Fibroblast of mammary gland (primary cell): ENCODE measurements around the gene ATP1B4.

Source experiments
- DNase-seq: peaks from one replicate; pipeline ENCODE4 v3.0.0-alpha.2; 2010; ENCODE audit warnings: low read depth
- H3K4me3 ChIP-seq: 2 replicates; pipeline ENCODE4 v1.5.1; 2011; ENCODE audit warnings: low read depth, mild to moderate bottlenecking, low read length, moderate library complexity; ENCODE audit not compliant: control insufficient read depth
- TF ChIP-seq, protein P1 (sequence below): conservative IDR thresholded peaks from 2 replicates; pipeline ENCODE4 v1.5.1; 2011; ENCODE audit warnings: low read depth, low read length, inconsistent platforms; ENCODE audit not compliant: control insufficient read depth, insufficient read depth

Gene ATP1B4

DNA sequence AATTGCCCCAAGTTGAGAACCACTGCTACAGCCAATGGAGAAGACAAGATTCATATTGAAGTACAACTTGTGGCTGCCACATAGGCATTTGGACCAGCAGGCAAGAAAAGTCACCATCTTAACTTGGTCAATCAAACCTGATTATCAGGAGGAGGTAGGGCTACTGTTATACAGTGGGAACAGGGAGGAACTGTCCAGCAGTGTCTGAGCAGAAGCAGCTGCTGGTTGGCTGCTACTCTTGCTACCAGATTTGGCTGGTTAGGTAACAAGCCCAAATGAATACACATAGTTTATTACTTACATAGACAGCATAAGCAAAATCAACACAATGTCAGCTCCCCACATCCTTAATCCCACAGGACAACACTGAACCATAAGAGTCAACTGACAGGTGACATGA, 39.4 kb downstream of the ATP1B4 start:
- no peak overlapping the region for H3K4me3 ChIP-seq
- no peak for DNase-seq
- TF ChIP-seq, protein P1, sequence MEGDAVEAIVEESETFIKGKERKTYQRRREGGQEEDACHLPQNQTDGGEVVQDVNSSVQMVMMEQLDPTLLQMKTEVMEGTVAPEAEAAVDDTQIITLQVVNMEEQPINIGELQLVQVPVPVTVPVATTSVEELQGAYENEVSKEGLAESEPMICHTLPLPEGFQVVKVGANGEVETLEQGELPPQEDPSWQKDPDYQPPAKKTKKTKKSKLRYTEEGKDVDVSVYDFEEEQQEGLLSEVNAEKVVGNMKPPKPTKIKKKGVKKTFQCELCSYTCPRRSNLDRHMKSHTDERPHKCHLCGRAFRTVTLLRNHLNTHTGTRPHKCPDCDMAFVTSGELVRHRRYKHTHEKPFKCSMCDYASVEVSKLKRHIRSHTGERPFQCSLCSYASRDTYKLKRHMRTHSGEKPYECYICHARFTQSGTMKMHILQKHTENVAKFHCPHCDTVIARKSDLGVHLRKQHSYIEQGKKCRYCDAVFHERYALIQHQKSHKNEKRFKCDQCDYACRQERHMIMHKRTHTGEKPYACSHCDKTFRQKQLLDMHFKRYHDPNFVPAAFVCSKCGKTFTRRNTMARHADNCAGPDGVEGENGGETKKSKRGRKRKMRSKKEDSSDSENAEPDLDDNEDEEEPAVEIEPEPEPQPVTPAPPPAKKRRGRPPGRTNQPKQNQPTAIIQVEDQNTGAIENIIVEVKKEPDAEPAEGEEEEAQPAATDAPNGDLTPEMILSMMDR: no peak

DNA sequence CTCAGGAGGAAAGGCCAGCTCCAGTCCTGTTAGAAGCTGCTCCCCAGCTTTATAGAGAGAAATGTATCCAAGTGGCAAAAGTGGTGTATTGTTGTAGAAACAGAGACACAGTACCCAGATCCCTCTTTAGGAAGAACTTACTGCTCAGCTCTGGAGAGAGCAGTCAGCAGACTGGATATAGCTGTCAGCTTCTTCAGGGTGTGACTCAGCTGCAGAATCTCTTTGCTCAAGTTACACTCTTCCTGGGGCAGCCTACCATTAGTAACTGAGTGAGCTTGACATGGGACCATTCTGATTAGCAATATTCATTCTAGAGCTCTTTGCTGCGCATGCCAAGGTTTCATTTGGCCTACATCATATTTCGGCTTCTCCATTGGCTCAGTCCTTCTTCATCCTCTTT, 40.5 kb downstream of the ATP1B4 start:
- H3K4me3 ChIP-seq: no peak overlapping the region
- TF ChIP-seq, protein P1: no peak
- DNase-seq: peak; percentile 5

DNA sequence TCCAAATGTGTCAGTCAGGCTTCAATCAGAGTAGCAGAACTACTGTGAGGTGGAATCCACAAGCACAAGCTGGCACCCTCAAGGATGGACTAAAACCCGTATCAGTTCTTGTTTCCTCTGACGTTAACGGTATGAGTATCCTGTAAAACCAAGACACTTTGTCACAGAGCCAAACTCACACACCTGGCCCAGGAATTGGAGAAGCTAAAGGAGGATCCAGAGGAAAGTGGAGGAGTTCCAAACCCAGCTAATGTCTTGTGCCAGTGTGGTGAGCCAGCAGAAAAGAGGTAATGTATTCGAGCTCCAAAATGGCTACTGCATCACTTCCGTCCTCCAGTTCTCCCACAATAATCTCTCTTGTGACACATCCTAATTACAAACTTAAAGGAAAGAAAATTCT, 44.7 kb downstream of the ATP1B4 start:
- no peak for DNase-seq
- H3K4me3 ChIP-seq: no peak overlapping the region
- TF ChIP-seq, protein P1: no peak

DNA sequence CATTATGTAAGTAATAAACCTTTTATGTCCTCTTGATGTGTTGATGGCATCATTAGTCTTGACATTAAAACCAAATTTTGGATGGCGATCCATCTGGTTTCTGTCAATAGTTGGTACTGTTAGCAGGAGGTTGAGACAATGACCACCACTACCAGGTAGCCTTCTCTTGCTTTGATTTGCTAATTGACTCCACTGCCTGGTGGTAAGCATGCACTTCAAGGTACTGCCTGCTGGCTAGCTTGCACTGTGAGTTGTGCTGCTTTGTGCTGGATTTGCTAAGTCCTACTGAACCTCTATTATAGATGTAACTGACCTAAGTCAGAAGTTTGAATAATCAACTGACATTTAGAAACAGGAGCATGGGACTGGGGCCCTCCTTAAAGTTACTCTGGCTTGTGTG, 46.3 kb downstream of the ATP1B4 start:
- no peak for DNase-seq
- TF ChIP-seq, protein P1: no peak

DNA sequence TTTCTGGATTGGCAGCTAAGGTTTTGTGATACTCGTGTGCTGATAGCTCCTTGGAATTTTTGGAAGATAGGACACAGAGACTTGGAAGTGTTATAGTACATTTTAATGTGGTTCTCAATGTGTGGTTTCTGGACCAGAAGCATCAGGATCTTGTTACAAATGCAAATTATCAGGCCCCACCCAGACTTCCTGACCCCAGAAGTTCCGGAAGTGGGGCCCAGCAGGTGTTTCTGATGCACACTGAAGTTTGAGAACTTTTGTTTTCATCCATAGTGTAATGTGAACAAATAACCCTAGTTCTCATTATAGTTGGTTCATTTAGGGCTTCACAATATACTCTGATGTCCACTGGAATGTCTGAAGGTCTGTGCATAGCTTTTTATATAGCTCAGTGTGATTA, 57.6 kb downstream of the ATP1B4 start:
- H3K4me3 ChIP-seq: no peak overlapping the region
- TF ChIP-seq, protein P1: no peak
- DNase-seq: no peak

More for the DNA sequence above, 46.3 kb downstream of the ATP1B4 start:
- H3K4me3 ChIP-seq: no peak overlapping the region

DNA sequence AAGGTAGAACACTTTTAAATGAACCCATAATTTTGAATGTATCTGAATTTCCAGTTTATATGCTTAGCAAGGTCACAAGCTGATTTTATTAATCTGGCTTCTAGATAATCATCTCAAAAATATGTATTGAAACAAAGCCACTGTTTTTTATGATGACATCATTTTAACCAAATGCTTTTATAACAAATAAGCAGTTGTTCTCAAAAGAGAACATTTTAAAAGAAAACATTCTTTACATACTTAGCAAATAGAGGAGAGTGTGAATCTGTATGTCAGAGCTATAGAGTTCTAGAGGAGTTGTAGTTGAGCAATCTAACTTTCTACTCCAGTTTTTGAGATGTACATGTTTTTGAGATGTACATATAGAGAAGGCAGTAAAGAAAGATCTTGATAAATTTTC, 64.7 kb downstream of the ATP1B4 start:
- peak; percentile 1 for DNase-seq
- H3K4me3 ChIP-seq: no peak overlapping the region
- TF ChIP-seq, protein P1: no peak

DNA sequence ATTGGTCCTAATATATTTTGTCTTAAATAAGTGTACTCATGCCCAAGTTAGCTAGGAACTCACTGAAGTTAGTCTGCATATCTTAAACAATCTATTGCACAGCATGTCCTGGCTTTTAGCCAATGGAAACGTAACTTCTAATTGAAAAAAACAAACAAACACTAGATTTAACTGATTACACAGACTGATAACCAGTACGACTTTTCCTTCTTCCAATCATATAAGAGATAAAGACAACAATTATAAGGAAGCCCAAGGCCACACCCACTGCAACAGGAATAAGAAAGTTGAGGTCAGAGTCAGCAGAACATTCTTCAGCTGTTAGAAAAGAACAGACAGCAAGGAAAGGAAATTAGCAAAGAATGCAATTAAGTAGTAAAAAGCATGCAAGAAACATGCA, 66.4 kb downstream of the ATP1B4 start:
- TF ChIP-seq, protein P1: no peak
- H3K4me3 ChIP-seq: no peak overlapping the region
- DNase-seq: peak; percentile 6
